ENCODE data around the gene EPB41L3. TPM values are rescaled to one million over a fixed set of nuclear protein-coding genes. Genes with fewer than 3 reads are reported as not detected.

The EPB41L3 gene
- total RNA-seq, 1 donor from 2014 or later = 41.7 TPM

DNA sequence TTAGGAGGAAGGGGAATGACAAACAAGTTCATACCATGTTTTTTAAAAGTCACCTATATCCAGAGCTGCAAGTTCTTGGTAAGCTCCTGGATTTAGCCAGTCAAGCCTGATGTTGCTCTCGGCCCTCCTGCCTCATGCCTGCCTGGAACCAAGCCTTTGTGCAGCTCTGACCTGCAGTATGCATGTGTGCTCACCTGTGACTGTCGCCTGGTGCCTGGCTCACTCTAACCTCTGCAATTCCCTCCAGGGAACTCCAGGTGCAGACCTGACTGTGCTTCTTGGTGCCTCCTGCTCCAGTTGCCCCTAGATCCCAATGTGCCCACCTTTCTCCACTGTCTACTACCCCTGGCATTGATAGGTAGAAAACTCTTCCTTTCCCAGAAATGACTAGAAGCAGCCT, 163.2 kb downstream of the EPB41L3 start:
- TF ChIP-seq, protein P1, sequence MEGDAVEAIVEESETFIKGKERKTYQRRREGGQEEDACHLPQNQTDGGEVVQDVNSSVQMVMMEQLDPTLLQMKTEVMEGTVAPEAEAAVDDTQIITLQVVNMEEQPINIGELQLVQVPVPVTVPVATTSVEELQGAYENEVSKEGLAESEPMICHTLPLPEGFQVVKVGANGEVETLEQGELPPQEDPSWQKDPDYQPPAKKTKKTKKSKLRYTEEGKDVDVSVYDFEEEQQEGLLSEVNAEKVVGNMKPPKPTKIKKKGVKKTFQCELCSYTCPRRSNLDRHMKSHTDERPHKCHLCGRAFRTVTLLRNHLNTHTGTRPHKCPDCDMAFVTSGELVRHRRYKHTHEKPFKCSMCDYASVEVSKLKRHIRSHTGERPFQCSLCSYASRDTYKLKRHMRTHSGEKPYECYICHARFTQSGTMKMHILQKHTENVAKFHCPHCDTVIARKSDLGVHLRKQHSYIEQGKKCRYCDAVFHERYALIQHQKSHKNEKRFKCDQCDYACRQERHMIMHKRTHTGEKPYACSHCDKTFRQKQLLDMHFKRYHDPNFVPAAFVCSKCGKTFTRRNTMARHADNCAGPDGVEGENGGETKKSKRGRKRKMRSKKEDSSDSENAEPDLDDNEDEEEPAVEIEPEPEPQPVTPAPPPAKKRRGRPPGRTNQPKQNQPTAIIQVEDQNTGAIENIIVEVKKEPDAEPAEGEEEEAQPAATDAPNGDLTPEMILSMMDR (IDR thresholded peaks at IDR 0.05; ENCODE audit: unreplicated experiment) = no peak
- no peak for DNase-seq (ENCODE audit: low spot score, unreplicated experiment)
- H3K4me1 Mint-ChIP-seq (ENCODE audit: low read depth) = no peaks in the 10 kb centered on the region
- no peak overlapping the region for H3K27ac Mint-ChIP-seq
- no peaks in the 10 kb centered on the region for H3K36me3 Mint-ChIP-seq (ENCODE audit: insufficient read depth)
- no peaks in the 10 kb centered on the region for H3K9me3 Mint-ChIP-seq (ENCODE audit: low read depth)
- no peak overlapping the region for H3K4me3 Mint-ChIP-seq (ENCODE audit: low read depth)
- H3K27me3 Mint-ChIP-seq = no peaks in the 10 kb centered on the region

DNA sequence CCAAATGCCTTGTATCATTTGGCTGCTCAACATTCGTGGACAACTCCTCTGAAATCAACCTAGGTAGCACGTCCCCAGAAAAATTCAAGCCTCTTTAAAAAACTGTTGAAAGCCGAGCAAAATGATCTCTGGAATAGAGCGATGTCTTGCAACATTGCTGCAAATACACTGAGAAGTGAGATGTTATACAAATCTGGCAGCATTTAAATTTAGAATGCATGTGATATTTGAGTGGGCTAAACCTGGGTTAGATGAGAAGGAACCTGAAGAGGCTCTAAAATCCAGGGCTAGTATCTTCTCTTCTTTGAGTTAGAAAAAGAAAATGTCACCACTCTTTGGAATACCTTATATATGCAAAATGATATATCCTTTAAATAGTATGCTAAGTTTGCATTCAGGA, 166.8 kb downstream of the EPB41L3 start:
- no peaks in the 10 kb centered on the region for H3K9me3 Mint-ChIP-seq (ENCODE audit: low read depth)
- H3K36me3 Mint-ChIP-seq (ENCODE audit: insufficient read depth) = no peaks in the 10 kb centered on the region
- no peaks in the 10 kb centered on the region for H3K4me1 Mint-ChIP-seq (ENCODE audit: low read depth)
- no peaks in the 10 kb centered on the region for H3K27me3 Mint-ChIP-seq
- no peak for DNase-seq (ENCODE audit: low spot score, unreplicated experiment)
- TF ChIP-seq, protein P1 (IDR thresholded peaks at IDR 0.05; ENCODE audit: unreplicated experiment) = no peak
- H3K4me3 Mint-ChIP-seq (ENCODE audit: low read depth) = no peak overlapping the region
- no peak overlapping the region for H3K27ac Mint-ChIP-seq

DNA sequence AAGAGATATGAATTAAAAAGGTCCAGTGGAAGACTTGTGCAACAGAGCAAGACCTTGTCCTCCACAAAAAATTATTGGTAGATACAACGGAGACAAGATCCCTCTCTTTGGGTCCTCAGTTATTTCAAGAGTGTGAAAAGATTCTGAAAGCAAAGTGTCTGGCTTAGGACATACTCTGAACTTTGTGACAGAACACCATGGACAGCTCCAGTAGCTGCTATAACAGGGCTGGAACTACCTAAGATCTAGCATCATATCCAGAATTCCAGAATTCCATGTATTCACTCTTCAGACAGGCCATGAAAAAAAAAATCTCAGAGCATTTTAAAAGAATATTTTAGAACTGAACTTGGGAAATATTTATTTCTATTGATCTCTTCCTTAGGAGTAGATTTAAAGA, 173.5 kb downstream of the EPB41L3 start:
- H3K27me3 Mint-ChIP-seq = no peaks in the 10 kb centered on the region
- no peaks in the 10 kb centered on the region for H3K9me3 Mint-ChIP-seq (ENCODE audit: low read depth)
- H3K4me3 Mint-ChIP-seq (ENCODE audit: low read depth) = no peak overlapping the region
- DNase-seq (ENCODE audit: low spot score, unreplicated experiment) = no peak
- no peak overlapping the region for H3K27ac Mint-ChIP-seq
- no peaks in the 10 kb centered on the region for H3K36me3 Mint-ChIP-seq (ENCODE audit: insufficient read depth)
- TF ChIP-seq, protein P1 (IDR thresholded peaks at IDR 0.05; ENCODE audit: unreplicated experiment) = no peak
- no peaks in the 10 kb centered on the region for H3K4me1 Mint-ChIP-seq (ENCODE audit: low read depth)

DNA sequence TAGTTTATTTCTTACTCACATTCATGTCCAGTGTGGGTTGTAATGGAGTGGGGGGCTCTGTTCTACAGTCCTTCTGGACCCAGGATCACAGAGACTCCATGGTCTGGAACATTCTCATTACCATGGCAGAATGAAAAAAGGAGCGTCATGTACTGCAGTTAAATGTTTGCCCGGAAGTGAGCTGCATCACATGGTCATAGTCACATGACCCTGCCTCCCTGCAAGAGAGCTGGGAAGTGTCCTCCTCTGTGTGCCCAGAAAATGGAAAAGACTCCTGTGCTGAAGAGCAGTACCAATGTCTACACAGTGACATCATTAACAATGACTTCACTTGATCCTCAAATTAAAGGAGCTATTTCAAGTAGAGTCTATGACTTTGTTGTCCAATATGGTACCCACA, 174.3 kb downstream of the EPB41L3 start:
- H3K4me3 Mint-ChIP-seq (ENCODE audit: low read depth) = no peak overlapping the region
- peaks cover 6% of the 10 kb centered on the region for H3K27me3 Mint-ChIP-seq
- no peaks in the 10 kb centered on the region for H3K4me1 Mint-ChIP-seq (ENCODE audit: low read depth)
- no peak overlapping the region for H3K27ac Mint-ChIP-seq
- H3K36me3 Mint-ChIP-seq (ENCODE audit: insufficient read depth) = no peaks in the 10 kb centered on the region
- TF ChIP-seq, protein P1 (IDR thresholded peaks at IDR 0.05; ENCODE audit: unreplicated experiment) = no peak
- no peaks in the 10 kb centered on the region for H3K9me3 Mint-ChIP-seq (ENCODE audit: low read depth)
- no peak for DNase-seq (ENCODE audit: low spot score, unreplicated experiment)

DNA sequence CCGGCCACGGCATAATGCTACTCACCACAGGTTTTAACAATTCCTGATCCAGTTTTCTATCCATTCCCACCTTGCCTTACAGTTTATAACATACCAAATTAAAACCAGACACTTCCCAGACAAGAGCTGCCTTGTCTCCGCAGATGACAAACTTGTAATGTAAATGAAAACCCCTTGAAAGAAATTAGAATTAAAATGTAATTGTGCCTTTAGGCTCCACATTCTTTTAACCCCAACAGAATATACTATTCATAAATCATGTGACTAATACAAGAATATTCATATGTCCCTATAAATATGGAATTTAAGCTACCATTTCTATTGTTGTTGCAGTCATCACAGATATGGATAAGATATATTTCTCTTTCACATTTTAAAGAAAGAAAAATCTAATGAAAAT, 178.4 kb downstream of the EPB41L3 start:
- H3K27ac Mint-ChIP-seq = no peak overlapping the region
- H3K36me3 Mint-ChIP-seq (ENCODE audit: insufficient read depth) = no peaks in the 10 kb centered on the region
- TF ChIP-seq, protein P1 (IDR thresholded peaks at IDR 0.05; ENCODE audit: unreplicated experiment) = no peak
- DNase-seq (ENCODE audit: low spot score, unreplicated experiment) = no peak
- H3K4me1 Mint-ChIP-seq (ENCODE audit: low read depth) = no peaks in the 10 kb centered on the region
- no peak overlapping the region for H3K4me3 Mint-ChIP-seq (ENCODE audit: low read depth)
- H3K27me3 Mint-ChIP-seq = peaks cover 6% of the 10 kb centered on the region
- no peaks in the 10 kb centered on the region for H3K9me3 Mint-ChIP-seq (ENCODE audit: low read depth)
